ENCODE measurements around the gene GPR137B.

Gene GPR137B

GRCh38 chr1:236102611-236103010 is 39.7 kb upstream of the GPR137B start:
- Histone ChIP-seq H3K27ac (ENCODE audit: low read depth, low read length) (no peak overlapping the region), H3K4me1 (ENCODE audit: control insufficient read depth in 1 of 2, insufficient read depth in 2 of 2, low read length in 2 of 2) (no peaks in the 10 kb centered on the region), H3K9me3 (ENCODE audit: control insufficient read depth in 1 of 2, low read length in 2 of 2) (no peaks in the 10 kb centered on the region), H3K9ac (ENCODE audit: low read depth in 1 of 2, low read length in 2 of 2) (no peak overlapping the region), H3K36me3 (ENCODE audit: control insufficient read depth in 1 of 2, insufficient read depth in 2 of 2, low read length in 2 of 2) (no peaks in the 10 kb centered on the region), H3K4me3 (ENCODE audit: low read depth in 1 of 2, low read length in 2 of 2) (no peak overlapping the region), H3K27me3 (ENCODE audit: control insufficient read depth in 1 of 2, insufficient read depth in 2 of 2, low read length in 2 of 2) (no peaks in the 10 kb centered on the region)

DNA sequence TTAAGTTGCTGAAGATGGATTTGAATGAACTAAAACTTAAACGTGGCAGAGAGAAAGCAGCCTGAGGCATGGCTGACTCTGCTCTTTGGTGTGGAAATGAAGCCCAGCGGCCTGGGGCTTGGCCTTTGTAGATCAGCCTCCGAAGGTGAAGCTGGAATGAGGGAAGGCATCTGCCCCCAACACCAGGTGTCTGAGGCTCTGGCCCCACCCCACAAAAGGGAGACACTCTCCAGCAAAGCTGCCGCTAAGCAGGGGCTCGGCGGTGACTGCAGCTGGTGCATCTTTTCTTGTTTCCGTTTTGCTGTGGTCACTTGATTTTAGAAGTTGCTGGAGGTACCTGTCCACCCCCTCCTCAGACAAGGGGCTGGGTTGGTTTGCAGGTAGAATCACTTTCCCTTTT is 39.3 kb upstream of the GPR137B start:
- Histone ChIP-seq H3K9me3 (ENCODE audit: control insufficient read depth in 1 of 2, low read length in 2 of 2) (no peaks in the 10 kb centered on the region), H3K4me1 (ENCODE audit: control insufficient read depth in 1 of 2, insufficient read depth in 2 of 2, low read length in 2 of 2) (no peaks in the 10 kb centered on the region), H3K27ac (ENCODE audit: low read depth, low read length) (no peak overlapping the region), H3K4me3 (ENCODE audit: low read depth in 1 of 2, low read length in 2 of 2) (no peak overlapping the region), H3K9ac (ENCODE audit: low read depth in 1 of 2, low read length in 2 of 2) (no peak overlapping the region), H3K36me3 (ENCODE audit: control insufficient read depth in 1 of 2, insufficient read depth in 2 of 2, low read length in 2 of 2) (no peaks in the 10 kb centered on the region), H3K27me3 (ENCODE audit: control insufficient read depth in 1 of 2, insufficient read depth in 2 of 2, low read length in 2 of 2) (no peaks in the 10 kb centered on the region)

GRCh38 chr1:236103646-236104218 is 38.6 kb upstream of the GPR137B start:
- H3K4me3 ChIP-seq (ENCODE audit: low read depth in 1 of 2, low read length in 2 of 2), result no peak overlapping the region
- no peak overlapping the region for H3K9ac ChIP-seq (ENCODE audit: low read depth in 1 of 2, low read length in 2 of 2)
- no peaks in the 10 kb centered on the region for H3K36me3 ChIP-seq (ENCODE audit: control insufficient read depth in 1 of 2, insufficient read depth in 2 of 2, low read length in 2 of 2)
- no peaks in the 10 kb centered on the region for H3K9me3 ChIP-seq (ENCODE audit: control insufficient read depth in 1 of 2, low read length in 2 of 2)
- no peaks in the 10 kb centered on the region for H3K27me3 ChIP-seq (ENCODE audit: control insufficient read depth in 1 of 2, insufficient read depth in 2 of 2, low read length in 2 of 2)
- H3K4me1 ChIP-seq (ENCODE audit: control insufficient read depth in 1 of 2, insufficient read depth in 2 of 2, low read length in 2 of 2), result no peaks in the 10 kb centered on the region
- no peak overlapping the region for H3K27ac ChIP-seq (ENCODE audit: low read depth, low read length)

DNA sequence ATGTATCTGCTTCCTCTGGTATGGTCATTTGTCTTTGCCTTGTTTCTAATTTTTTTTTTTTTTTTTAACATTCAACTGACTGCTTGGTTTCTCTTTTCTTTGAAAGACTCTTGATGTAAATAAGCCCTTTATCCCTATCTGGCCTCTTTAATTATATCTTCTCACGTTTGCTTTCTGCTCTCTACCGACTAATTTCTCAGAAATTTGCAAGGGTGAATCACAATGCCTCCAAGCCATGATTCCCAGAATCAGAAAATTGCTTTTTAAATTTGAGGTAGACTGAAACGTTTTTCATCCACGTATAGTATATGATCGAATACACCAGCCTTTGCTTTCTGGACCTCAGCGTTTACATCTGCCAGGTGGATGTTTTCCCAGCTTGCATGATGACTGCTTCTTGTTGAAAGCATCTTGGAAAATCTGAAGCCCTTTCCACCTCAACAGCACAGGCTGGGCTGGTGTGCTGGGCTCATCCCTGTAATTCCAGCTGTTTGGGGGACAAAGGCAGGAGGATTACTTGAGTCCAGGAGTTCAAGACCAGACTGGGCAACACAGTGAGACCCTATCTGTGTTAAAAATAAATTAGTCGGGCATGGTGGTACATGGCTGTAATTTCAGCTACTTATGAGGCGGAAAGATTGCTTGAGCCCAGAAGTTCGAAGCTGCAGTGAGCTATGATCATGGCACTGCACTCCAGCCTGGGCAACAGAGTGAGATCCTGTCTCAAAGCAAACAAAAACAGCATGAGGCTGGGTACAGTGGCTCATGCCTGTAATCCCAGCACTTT is 35.0 kb upstream of the GPR137B start:
- H3K4me1 ChIP-seq (ENCODE audit: control insufficient read depth in 1 of 2, insufficient read depth in 2 of 2, low read length in 2 of 2), result no peaks in the 10 kb centered on the region
- H3K27me3 ChIP-seq (ENCODE audit: control insufficient read depth in 1 of 2, insufficient read depth in 2 of 2, low read length in 2 of 2), result no peaks in the 10 kb centered on the region
- H3K9me3 ChIP-seq (ENCODE audit: control insufficient read depth in 1 of 2, low read length in 2 of 2), result no peaks in the 10 kb centered on the region
- H3K36me3 ChIP-seq (ENCODE audit: control insufficient read depth in 1 of 2, insufficient read depth in 2 of 2, low read length in 2 of 2), result no peaks in the 10 kb centered on the region
- H3K27ac ChIP-seq (ENCODE audit: low read depth, low read length), result no peak overlapping the region
- no peak overlapping the region for H3K9ac ChIP-seq (ENCODE audit: low read depth in 1 of 2, low read length in 2 of 2)
- no peak overlapping the region for H3K4me3 ChIP-seq (ENCODE audit: low read depth in 1 of 2, low read length in 2 of 2)

DNA sequence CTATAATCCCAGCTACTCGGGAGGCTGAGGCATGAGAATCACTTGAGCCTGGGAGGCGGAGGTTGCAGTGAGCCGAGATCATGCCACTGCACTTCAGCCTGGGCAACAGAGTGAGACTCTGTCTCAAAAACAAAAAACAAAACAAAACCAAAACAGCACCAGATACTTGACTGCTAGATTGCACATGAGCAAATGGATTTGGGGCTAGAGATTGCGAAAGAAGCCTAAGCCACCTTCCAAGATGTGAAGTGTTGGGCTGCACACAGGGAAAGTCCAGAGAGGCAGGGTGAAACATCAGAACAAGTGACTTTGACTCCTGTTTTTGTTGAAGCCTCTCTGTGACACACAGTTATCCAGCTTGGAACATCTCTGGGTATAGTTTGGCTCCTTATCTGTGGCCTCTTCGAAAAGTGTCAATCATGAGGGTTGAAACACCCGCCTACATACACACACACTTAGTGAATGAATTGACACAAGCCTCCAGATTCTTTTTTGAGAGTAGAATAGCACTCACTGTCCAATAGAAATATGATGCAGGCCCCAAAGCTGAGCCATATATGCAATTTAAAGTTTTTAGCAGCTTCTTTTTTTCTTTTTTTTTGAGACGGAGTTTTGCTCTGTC is 34.2 kb upstream of the GPR137B start:
- no peak overlapping the region for H3K4me3 ChIP-seq (ENCODE audit: low read depth in 1 of 2, low read length in 2 of 2)
- H3K36me3 ChIP-seq (ENCODE audit: control insufficient read depth in 1 of 2, insufficient read depth in 2 of 2, low read length in 2 of 2), result no peaks in the 10 kb centered on the region
- no peaks in the 10 kb centered on the region for H3K9me3 ChIP-seq (ENCODE audit: control insufficient read depth in 1 of 2, low read length in 2 of 2)
- no peaks in the 10 kb centered on the region for H3K4me1 ChIP-seq (ENCODE audit: control insufficient read depth in 1 of 2, insufficient read depth in 2 of 2, low read length in 2 of 2)
- H3K9ac ChIP-seq (ENCODE audit: low read depth in 1 of 2, low read length in 2 of 2), result no peak overlapping the region
- no peak overlapping the region for H3K27ac ChIP-seq (ENCODE audit: low read depth, low read length)
- H3K27me3 ChIP-seq (ENCODE audit: control insufficient read depth in 1 of 2, insufficient read depth in 2 of 2, low read length in 2 of 2), result no peaks in the 10 kb centered on the region

DNA sequence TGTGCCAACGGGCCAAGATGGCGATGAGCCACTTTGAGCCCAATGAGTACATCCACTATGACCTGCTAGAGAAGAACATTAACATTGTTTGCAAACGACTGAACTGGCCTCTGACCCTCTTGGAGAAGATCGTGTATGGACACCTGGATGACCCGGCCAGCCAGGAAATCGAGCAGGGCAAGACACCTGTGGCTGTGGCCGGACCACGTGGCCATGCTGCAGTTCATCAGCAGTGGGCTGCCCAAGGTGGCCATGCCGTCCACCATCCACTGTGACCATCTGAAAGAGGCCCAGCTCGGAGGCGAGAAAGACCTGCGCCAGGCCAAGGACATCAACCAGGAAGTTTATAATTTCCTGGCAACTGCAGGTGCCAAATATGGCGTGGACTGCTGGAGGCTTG is 32.2 kb upstream of the GPR137B start:
- Histone ChIP-seq H3K27me3 (ENCODE audit: control insufficient read depth in 1 of 2, insufficient read depth in 2 of 2, low read length in 2 of 2) (no peaks in the 10 kb centered on the region), H3K27ac (ENCODE audit: low read depth, low read length) (no peak overlapping the region), H3K9me3 (ENCODE audit: control insufficient read depth in 1 of 2, low read length in 2 of 2) (no peaks in the 10 kb centered on the region), H3K4me1 (ENCODE audit: control insufficient read depth in 1 of 2, insufficient read depth in 2 of 2, low read length in 2 of 2) (no peaks in the 10 kb centered on the region), H3K36me3 (ENCODE audit: control insufficient read depth in 1 of 2, insufficient read depth in 2 of 2, low read length in 2 of 2) (no peaks in the 10 kb centered on the region), H3K4me3 (ENCODE audit: low read depth in 1 of 2, low read length in 2 of 2) (no peak overlapping the region), H3K9ac (ENCODE audit: low read depth in 1 of 2, low read length in 2 of 2) (no peak overlapping the region)

DNA sequence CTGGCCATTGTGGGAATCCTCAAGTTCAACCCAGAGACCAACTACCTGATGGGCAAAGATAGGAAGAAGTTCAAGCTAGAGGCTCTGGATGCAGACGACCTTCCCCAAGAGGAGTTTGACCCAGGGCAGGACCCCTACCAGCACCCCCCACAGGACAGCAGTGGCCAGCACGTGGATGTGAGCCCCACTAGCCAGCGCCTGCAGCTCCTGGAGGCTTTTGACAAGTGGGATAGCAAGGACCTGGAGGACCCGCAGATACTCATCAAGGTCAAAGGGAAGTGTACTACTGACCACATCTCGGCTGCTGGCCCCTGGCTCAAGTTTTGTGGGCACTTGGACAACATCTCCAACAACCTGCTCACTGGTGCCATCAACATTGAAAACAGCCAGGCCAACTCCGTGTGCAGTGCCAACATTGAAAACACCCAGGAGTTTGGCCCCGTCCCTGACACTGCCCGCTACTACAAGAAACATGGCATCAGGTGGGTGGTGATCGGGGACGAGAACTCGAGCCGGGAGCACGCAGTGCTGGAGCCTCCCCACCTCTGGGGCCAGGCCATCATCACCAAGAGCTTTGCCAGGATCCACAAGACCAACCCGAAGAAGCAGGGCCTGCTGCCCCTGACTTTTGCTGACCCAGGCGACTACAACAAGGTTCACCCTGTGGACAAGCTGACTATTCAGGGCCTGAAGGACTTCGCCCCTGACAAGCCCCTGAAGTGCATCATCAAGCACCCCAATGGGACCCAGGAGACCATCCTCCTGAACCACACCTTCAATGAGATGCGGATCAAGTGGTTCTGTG is 30.6 kb upstream of the GPR137B start:
- Histone ChIP-seq H3K36me3 (ENCODE audit: control insufficient read depth in 1 of 2, insufficient read depth in 2 of 2, low read length in 2 of 2) (no peaks in the 10 kb centered on the region), H3K9ac (ENCODE audit: low read depth in 1 of 2, low read length in 2 of 2) (no peak overlapping the region), H3K4me3 (ENCODE audit: low read depth in 1 of 2, low read length in 2 of 2) (no peak overlapping the region), H3K27ac (ENCODE audit: low read depth, low read length) (no peak overlapping the region), H3K27me3 (ENCODE audit: control insufficient read depth in 1 of 2, insufficient read depth in 2 of 2, low read length in 2 of 2) (no peaks in the 10 kb centered on the region), H3K4me1 (ENCODE audit: control insufficient read depth in 1 of 2, insufficient read depth in 2 of 2, low read length in 2 of 2) (no peaks in the 10 kb centered on the region), H3K9me3 (ENCODE audit: control insufficient read depth in 1 of 2, low read length in 2 of 2) (no peaks in the 10 kb centered on the region)

- H3K4me3 ChIP-seq (ENCODE audit: low read depth in 1 of 2, low read length in 2 of 2), result no peak overlapping the region
- H3K27ac ChIP-seq (ENCODE audit: low read depth, low read length), result no peak overlapping the region
- no peaks in the 10 kb centered on the region for H3K4me1 ChIP-seq (ENCODE audit: control insufficient read depth in 1 of 2, insufficient read depth in 2 of 2, low read length in 2 of 2)
- H3K9ac ChIP-seq (ENCODE audit: low read depth in 1 of 2, low read length in 2 of 2), result no peak overlapping the region
- H3K27me3 ChIP-seq (ENCODE audit: control insufficient read depth in 1 of 2, insufficient read depth in 2 of 2, low read length in 2 of 2), result no peaks in the 10 kb centered on the region
- H3K36me3 ChIP-seq (ENCODE audit: control insufficient read depth in 1 of 2, insufficient read depth in 2 of 2, low read length in 2 of 2), result no peaks in the 10 kb centered on the region
- H3K9me3 ChIP-seq (ENCODE audit: control insufficient read depth in 1 of 2, low read length in 2 of 2), result no peaks in the 10 kb centered on the region
These were observed 30.1 kb upstream of the GPR137B start for GRCh38 chr1:236112332-236112627.

GRCh38 chr1:236113324-236114032 is 28.9 kb upstream of the GPR137B start:
- no peaks in the 10 kb centered on the region for H3K9me3 ChIP-seq (ENCODE audit: control insufficient read depth in 1 of 2, low read length in 2 of 2)
- no peaks in the 10 kb centered on the region for H3K27me3 ChIP-seq (ENCODE audit: control insufficient read depth in 1 of 2, insufficient read depth in 2 of 2, low read length in 2 of 2)
- no peaks in the 10 kb centered on the region for H3K36me3 ChIP-seq (ENCODE audit: control insufficient read depth in 1 of 2, insufficient read depth in 2 of 2, low read length in 2 of 2)
- H3K9ac ChIP-seq (ENCODE audit: low read depth in 1 of 2, low read length in 2 of 2), result no peak overlapping the region
- H3K4me3 ChIP-seq (ENCODE audit: low read depth in 1 of 2, low read length in 2 of 2), result no peak overlapping the region
- no peaks in the 10 kb centered on the region for H3K4me1 ChIP-seq (ENCODE audit: control insufficient read depth in 1 of 2, insufficient read depth in 2 of 2, low read length in 2 of 2)
- H3K27ac ChIP-seq (ENCODE audit: low read depth, low read length), result no peak overlapping the region
